HG02943 (cell line): ENCODE results near the gene TTLL11.

Source experiments
- ATAC-seq: cut with Tn5 transposase; IDR thresholded peaks from one replicate; pipeline ENCODE4 v1.9.1; 2021; ENCODE audit warnings: mild to moderate bottlenecking, low read depth, moderate library complexity; ENCODE audit not compliant: unreplicated experiment

Gene TTLL11

GRCh38 chr9:122053567-122054350, 39.3 kb downstream of the TTLL11 start:
- no peak for ATAC-seq

- ATAC-seq = no peak
Measured at GRCh38 chr9:122053064-122053463, 40.0 kb downstream of the TTLL11 start.

- ATAC-seq = no peak
Measured at GRCh38 chr9:122051351-122052321, 41.5 kb downstream of the TTLL11 start.

- ATAC-seq = no peak
Measured at GRCh38 chr9:122050167-122050566, 42.9 kb downstream of the TTLL11 start.

- no peak for ATAC-seq
Measured at GRCh38 chr9:122042056-122042455, 51.1 kb downstream of the TTLL11 start.

GRCh38 chr9:122040561-122041242, 52.4 kb downstream of the TTLL11 start:
- no peak for ATAC-seq

- no peak for ATAC-seq
Measured at GRCh38 chr9:122039234-122039633, 53.9 kb downstream of the TTLL11 start.

- no peak for ATAC-seq
Measured at GRCh38 chr9:122036988-122037387, 56.1 kb downstream of the TTLL11 start.

GRCh38 chr9:122036408-122036807, 56.7 kb downstream of the TTLL11 start:
- no peak for ATAC-seq

- no peak for ATAC-seq
Measured at GRCh38 chr9:122033775-122034373, 59.2 kb downstream of the TTLL11 start.

GRCh38 chr9:122032346-122032745, 60.8 kb downstream of the TTLL11 start:
- ATAC-seq = no peak

- ATAC-seq = no peak
Measured at GRCh38 chr9:122031776-122032175, 61.3 kb downstream of the TTLL11 start.

- ATAC-seq = no peak
Measured at GRCh38 chr9:122031157-122031556, 62.0 kb downstream of the TTLL11 start.

- ATAC-seq = no peak
Measured at GRCh38 chr9:122030357-122030756, 62.8 kb downstream of the TTLL11 start.

- no peak for ATAC-seq
Measured at GRCh38 chr9:122029898-122030297, 63.2 kb downstream of the TTLL11 start.

- no peak for ATAC-seq
Measured at GRCh38 chr9:122028089-122028488, 65.0 kb downstream of the TTLL11 start.

GRCh38 chr9:122020398-122020797, 72.7 kb downstream of the TTLL11 start:
- no peak for ATAC-seq

- ATAC-seq = no peak
Measured at GRCh38 chr9:122016744-122017143, 76.4 kb downstream of the TTLL11 start.

GRCh38 chr9:122016309-122016708, 76.8 kb downstream of the TTLL11 start:
- ATAC-seq = no peak

GRCh38 chr9:122015170-122015821, 77.8 kb downstream of the TTLL11 start:
- no peak for ATAC-seq
